GM18499 (cell line): Measurements from ENCODE around the gene LNPEP.

Experiments
- ATAC-seq: cut with Tn5 transposase; IDR thresholded peaks from one replicate; pipeline ENCODE4 v1.9.1; 2021; ENCODE audit warnings: moderate number of reproducible peaks; ENCODE audit not compliant: insufficient read depth, unreplicated experiment

Gene LNPEP

DNA sequence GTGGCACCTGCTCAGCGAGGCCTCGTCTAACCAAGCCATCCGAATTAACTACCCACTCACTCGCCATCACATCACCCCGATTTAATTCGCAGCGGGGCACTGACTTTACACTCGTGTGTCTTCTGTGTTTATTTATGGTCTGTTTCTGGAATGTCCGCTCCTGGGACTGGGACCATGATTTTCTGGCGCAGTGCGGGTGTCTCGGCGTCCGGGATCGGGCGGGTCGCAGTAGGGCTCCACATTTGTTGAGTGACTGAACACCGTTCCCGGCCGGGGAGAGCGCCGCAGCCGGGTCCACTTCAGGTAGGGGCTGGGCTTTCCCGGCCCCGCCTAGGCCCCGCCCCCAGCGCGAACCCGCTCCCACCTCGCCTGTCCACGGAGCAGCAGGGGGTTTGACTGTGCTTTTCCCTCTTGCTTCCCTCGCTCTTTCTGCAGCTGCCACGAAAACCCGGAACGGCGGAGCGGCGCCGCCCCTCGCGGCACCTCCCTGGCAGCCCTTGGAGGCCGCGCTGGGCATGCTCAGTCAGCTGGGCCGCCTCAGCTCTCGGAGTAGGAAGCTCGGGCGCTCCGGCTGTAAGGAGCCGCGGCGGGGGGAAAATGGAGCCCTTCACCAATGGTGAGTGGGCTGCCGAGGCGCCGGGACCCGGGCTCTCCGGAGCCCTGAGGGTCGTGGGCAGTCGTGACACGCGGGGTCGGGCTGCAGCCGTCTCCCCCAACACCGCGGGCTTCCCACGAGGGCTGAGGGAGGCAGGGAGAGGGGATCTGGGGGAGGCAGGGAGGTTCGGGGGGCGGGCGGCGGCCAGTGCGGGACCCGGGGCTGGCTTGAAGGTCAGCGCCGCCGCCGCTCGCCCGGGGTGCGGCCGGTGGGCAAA lies at the start of gene LNPEP:
LNPEP (plus strand) TSS at position 522 of the 872 bp plus-strand sequence; CDS start at position 598, 76 bp downstream.
- peak; percentile 27 for ATAC-seq

DNA sequence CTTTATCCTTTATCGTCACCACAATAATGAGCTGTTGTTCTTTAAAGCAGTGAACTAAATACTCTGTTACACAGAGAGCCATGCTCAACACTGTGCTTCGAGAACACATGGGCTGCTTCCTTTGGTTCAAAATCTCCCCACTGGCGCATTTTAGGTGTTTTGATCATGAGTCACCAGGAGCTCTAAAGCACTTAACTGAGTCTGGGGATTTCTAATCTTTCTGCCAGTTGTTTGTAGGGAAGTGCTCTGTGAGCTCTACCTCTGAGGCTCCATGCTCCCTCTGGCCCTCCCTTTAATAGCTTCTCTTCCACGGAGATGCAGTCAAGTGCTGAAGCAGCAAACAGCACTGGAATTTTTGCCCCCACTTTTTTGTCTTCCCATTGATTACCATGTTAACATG lies 42.5 kb upstream of the LNPEP start:
- ATAC-seq, result no peak

GRCh38 chr5:96896276-96896675 lies 39.6 kb upstream of the LNPEP start:
- peak; percentile 29 for ATAC-seq

- peak; percentile 91 for ATAC-seq
Measured at GRCh38 chr5:96896806-96897205, 39.1 kb upstream of the LNPEP start.

DNA sequence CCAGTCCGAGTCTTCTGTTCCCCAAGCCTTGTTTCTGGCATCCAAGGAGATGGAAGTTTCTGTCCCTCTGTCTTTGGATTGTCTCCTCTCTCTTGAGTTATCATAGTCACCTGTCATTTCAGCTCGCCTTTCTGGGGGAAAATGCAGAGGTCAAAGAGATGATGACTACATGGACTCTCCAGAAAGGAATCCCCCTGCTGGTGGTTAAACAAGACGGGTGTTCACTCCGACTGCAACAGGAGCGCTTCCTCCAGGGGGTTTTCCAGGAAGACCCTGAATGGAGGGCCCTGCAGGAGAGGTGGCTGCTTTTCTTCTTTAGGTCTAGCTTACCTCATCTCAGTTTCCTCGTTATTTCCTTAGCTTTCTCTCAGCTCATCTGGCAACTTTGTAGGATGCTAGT lies 34.5 kb upstream of the LNPEP start:
- no peak for ATAC-seq

DNA sequence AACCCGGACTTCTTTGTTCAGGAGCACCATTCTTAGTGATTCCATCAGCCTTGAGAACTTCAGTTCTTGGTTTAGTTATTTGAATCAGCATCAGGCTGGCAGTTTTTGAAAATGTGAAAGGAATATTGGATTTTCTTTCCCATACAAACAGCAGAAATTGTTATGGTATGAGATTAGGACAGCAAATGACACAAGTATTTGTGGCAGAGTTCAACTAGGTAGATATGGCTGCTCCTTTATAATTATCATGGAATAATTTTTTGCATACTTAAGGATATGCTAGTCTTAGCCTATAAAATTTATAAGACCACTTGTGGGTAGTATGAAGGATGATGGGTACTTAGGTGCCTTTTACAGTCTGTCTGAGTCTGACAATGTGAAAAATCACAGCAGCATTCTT lies 34.0 kb upstream of the LNPEP start:
- no peak for ATAC-seq

DNA sequence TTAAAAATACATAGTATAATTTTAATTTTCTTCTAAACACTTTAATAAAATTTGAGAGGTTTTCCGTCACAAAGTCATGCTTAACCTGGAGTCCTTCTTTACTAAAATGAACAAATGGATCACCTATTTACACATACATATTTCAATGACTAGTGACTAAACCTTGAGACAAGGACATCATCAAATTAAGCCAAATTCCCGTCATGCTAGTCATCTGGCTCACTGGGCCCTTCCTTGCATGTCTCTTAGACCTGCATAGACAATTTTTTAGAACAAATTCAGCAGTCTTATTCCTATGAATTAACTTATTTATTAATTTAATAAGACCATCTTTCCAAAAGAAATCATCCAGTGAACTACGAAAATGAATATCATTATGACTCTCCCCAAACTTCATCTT lies 33.0 kb upstream of the LNPEP start:
- ATAC-seq, result no peak

GRCh38 chr5:96903300-96903699 lies 32.6 kb upstream of the LNPEP start:
- no peak for ATAC-seq

DNA sequence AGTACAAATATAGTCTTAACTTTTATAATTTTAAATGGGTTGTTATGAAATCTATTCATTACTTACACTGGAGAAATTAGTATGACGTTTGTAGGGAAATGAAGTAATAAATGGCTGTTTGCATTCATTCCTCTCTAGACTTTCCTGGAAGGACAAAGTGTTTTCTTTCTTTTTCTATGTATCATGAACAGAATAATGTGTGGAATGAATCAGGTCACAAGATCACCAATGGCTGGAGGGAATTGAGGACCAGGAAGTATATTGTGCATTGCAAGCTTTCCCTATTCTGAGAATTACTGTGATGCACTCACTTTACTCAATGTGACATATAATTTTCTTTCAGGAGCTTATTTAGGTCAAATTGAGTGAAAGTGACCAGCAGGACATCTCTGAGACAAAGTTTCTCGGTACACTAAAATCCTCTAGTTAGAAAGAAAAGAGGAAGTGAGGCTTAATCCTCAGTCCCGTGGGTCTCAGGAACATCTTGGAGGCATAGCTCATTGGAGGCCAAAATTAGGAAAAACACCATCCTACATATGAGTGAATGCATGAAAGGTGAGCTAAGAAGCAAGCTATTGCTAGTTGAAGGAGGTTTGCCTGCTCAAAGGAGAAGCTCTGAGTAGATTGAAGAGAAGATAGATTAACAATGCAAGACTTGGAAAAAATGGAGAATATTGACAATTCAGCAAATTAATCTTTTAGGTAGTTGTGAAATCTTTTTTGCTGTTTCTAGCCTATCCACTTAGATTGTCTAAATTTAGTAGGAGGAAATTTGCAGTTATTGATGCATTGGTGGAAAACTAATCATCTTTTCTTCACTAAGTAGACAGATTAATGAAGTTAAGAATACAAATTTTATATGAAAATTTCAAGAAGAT lies 31.6 kb upstream of the LNPEP start:
- ATAC-seq, result no peak

DNA sequence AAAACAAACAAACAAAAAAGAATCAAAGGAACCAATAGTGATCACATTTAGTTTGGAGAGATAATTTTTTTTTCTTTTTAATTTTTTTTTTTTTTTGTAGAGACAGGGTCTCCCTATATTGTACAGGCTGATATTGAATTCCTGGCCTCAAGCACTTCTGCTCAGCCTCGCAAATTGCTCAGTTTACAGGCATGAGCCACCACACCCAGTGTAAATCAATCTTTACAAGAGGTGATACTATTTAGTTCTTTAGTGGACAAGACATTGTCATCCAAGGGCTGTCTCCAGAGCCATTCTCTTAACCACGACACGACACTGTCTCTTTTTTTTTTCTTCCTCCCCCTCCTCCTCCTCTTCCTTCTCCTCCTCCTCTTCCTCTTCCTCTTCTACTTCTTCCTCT lies 30.0 kb upstream of the LNPEP start:
- no peak for ATAC-seq

GRCh38 chr5:96909003-96909402 lies 26.9 kb upstream of the LNPEP start:
- no peak for ATAC-seq

DNA sequence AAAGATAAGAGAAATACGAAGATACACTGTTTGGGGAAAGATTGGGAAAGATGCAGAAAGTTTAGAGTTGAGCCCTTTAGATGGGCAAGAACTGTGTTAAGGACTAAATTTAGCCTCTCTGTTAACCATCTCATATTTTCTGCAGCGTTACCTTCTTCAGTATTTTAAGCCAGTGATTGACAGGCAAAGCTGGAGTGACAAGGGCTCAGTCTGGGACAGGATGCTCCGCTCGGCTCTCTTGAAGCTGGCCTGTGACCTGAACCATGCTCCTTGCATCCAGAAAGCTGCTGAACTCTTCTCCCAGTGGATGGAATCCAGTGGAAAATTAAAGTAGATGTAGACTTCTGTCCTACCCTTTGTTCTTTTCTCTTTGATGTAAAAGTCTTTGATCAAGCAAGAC lies 26.4 kb upstream of the LNPEP start:
- no peak for ATAC-seq

- no peak for ATAC-seq
Measured at GRCh38 chr5:96911139-96911538, 24.7 kb upstream of the LNPEP start.

DNA sequence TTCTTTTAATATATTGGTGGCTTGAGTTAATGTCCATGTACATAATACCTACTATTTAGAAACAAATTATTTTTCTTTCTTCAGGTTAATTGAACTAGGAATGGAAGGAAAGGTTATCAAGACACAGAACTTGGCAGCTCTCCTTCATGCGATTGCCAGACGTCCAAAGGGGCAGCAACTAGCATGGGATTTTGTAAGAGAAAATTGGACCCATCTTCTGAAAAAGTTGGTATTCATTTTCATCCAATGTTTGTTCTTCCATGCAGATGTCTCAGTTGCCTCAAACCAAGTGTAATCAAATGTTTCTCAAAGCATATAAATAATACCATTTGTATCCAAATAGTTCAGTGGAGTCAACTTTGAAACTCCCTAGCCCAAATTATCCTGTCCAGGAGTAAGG lies 22.6 kb upstream of the LNPEP start:
- ATAC-seq, result no peak

- ATAC-seq, result peak; percentile 39
Measured at GRCh38 chr5:96919754-96920197, 16.1 kb upstream of the LNPEP start.

DNA sequence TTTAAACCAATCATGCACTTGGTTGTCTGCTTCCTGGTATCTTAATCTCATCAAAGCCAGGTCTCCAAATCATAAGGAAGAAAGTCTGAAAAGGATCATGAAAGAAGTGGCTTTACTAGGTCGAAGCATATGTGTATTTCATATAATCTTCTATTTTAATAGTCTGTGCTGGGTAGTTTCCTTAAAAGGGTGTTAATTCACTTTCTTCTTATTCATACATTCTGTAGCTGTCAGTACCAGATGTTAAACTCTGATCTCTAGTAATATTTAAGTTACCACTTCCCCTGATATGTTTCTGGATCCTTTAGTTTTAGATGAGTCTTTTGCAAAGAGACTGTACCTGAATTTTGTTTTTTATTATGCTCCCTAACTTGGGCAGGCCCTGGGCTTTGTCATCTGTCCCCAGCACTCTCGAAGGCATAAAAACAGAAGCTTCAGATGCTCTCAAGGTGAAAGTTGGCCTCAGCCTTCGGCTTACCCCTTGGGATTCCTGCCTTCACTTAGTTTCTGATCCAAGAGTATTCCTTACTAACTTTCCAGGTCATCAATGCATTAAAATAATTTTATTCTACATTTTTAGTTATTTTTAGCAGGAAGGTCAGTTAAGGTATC lies 15.0 kb upstream of the LNPEP start:
- no peak for ATAC-seq

- ATAC-seq, result no peak
Measured at GRCh38 chr5:96922499-96923244, 13.2 kb upstream of the LNPEP start.

GRCh38 chr5:96924016-96924443 lies 11.8 kb upstream of the LNPEP start:
- no peak for ATAC-seq

DNA sequence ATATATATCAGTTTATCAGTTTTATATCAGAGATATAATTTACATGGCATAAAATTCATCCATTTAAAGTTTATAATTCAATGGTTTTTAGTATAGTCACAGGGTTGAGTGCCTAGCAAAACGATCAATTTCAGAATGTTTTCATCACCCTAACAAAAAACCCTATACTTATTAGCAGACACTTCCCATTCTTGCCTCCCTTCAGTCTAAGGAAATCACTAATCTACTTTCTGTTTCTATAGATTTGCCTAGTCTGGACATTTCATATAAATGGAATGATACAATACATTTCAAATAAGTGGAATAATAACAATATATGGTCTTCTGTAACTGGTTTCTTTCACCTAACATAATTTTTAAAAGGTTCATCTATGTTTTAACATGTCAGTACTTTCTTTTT lies 9.6 kb upstream of the LNPEP start:
- ATAC-seq, result no peak

DNA sequence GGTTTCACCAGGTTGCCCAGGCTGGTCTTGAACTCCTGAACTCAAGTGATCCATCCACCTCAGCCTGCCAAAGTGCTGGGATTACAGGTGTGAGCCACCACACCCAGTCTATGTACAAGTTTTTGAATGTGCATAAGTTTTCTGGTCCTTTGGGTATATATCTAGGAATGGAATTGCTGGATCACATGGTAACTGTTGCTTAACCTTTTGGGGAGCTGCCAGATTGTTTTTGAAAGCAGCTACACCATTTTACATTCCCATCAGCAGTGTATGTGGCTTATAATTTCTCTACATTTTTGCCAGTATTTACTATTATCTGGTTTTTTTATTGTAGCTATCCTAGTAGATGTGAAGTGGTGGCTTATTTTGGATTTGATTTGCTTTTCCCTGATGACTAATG lies 8.9 kb upstream of the LNPEP start:
- ATAC-seq, result no peak
